GM21526 (cell line): ENCODE measurements around the gene SNRPB.

ENCODE experiments used
- ATAC-seq: cut with Tn5 transposase; IDR thresholded peaks from one replicate; pipeline ENCODE4 v1.9.1; 2021; ENCODE audit warnings: moderate library complexity; ENCODE audit not compliant: unreplicated experiment, low FRiP score

Gene SNRPB

GRCh38 chr20:2430538-2430937 is 40.1 kb downstream of the SNRPB start:
- no peak for ATAC-seq

- ATAC-seq, result no peak
Measured at GRCh38 chr20:2429051-2429450, 41.5 kb downstream of the SNRPB start.

- ATAC-seq, result no peak
Measured at GRCh38 chr20:2421247-2421646, 49.3 kb downstream of the SNRPB start.

DNA sequence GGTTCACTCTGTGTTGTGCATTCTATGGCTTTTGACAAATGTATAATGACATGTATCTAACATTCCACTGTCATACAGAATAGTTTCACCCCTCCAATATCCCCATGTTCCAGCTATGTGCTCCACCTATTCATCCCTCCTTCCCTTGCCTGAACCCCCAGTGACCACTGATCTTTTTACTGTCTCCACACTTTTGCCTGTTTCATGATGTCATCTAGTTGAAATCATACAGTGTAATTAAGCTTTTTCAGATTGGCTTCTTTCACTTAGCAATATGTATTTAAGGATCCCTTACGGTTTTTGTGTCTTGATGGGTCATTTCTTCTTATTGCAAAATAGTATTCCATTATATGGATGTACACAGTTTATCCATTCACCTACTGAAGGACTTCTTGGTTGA is 50.1 kb downstream of the SNRPB start:
- ATAC-seq, result no peak

- no peak for ATAC-seq
Measured at GRCh38 chr20:2418388-2418787, 52.2 kb downstream of the SNRPB start.

- ATAC-seq, result no peak
Measured at GRCh38 chr20:2417213-2417541, 53.4 kb downstream of the SNRPB start.

DNA sequence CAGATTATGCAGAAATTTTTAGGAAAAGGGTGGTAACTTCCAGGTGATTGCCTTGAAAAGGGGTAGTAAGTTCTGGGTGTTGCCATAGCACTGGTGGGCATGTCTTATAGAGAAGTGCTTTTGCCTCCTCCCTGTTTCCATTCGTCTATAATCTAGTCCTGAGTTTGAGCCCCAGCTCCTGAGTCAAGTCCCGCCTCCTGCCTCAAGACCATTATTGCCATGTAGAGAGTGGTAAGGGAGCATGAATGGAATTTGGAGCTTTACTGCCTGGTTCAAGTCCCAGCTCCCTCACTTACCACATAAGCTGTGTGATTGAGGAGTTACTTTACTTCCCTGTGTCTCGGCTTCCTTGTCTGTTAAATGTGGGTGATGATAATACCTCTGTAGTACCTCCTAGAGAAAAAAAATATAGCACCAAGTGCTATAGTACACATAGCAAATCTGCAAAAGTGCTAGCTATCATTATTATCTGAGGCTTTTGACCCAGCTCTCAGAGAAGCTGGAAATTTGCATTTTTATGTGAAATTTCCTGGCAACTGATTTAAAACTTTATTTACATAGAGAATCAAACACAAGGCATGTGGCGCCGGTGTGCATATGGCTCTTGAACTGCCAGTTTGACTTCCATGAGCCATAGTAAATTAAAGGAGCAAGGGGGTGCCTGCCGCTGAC is 53.9 kb downstream of the SNRPB start:
- no peak for ATAC-seq
